ENCODE measurements around the gene TPM2.
"Not testable (repeated sequence)": the region's sequence is repeated elsewhere in the genome, so short reads cannot be mapped to it uniquely, and the experiment has no call there.

The TPM2 gene

DNA sequence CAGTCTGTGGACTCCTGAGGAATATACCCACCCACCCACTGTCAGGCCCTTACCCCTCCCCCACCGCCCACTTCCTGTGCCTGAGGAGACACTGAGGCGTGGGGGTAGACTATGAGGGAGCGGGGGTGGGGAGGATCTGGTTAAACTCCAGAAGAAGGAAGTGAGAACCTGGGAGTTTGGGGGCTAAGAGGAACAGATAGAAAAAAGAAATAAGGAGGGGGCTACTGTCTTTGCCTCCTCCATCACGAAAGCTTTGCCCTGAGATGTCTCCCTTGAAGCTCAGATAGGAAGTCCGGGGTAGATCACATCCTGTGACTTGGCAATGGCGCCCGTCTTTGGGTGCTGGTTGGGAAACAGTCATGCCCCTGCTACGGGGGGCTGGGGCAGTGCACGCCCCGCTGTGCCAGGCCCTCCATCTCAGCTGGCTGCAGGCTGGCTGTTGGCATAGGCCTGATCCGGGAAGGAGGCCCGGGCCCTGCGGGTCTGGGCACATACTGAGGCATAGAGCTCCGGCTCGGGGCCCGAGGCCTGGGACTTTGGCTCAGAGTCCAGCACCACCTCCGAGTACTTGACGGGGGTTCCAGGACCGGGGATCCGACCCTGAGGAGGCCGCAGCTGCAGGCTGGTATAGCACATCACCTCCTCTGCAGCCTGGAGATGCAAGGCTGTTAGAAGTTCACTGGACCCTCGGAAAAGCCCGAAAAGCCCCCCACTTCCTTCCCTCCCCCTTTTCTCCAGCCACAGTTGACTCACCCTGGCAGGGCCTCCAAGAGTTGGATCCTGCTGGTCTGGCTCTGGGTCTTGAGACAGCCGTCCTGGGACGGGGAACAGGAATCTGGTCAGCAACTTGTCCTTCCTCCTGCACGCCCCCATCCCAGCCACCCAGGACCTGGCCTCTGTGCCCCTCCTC lies 40.0 kb downstream of the TPM2 start:
- Mint-ChIP-seq H3K27me3 (no peaks in the 10 kb centered on the region), H3K4me1 (ENCODE audit: low read depth) (peaks cover 65% of the 10 kb centered on the region), H3K36me3 (ENCODE audit: low read depth) (peaks cover 1% of the 10 kb centered on the region), H3K4me3 (peak overlapping the region; percentile 86), H3K27ac (peak overlapping the region; percentile 92), H3K9me3 (no peaks in the 10 kb centered on the region)

DNA sequence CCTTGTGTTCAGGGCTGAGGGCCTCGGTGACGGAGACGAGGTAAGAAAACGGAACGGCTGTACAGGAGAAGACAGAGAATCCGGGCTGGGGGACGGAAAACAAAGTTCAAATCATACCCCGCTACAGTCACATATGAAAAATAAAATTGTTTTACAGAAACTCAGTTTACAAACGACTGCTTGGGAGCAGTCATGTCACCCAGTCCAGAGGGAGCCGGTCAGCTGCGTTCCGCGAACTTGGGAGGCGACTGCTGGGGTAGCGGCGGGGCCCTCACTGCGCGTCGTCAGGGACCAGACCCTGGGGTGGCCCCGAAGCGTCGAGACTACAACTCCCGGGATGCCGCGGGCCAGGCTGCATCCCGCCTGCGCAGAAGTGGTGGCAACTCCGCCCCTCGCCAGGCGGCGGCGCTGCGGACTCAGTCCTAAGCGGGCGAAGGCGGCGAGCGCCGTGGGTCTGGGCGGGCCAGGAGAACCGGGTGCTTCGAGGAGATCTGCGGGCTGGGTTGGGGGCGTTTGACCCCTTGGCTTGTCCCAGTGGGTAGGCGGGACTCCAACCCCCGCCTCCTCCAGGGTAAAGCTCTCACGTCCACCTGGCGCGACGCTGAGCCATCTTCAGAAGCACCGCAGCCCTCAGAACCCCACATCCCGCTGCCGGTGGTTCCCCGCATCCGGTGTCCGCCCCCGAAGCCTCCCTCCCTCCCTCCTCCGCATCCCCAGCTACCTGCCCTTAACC lies 43.0 kb downstream of the TPM2 start:
- Mint-ChIP-seq H3K4me1 (ENCODE audit: low read depth) (peaks cover 68% of the 10 kb centered on the region), H3K27me3 (no peaks in the 10 kb centered on the region), H3K9me3 (no peaks in the 10 kb centered on the region), H3K36me3 (ENCODE audit: low read depth) (peaks cover 6% of the 10 kb centered on the region), H3K4me3 (peak overlapping the region; percentile 88), H3K27ac (peak overlapping the region; percentile 98)

DNA sequence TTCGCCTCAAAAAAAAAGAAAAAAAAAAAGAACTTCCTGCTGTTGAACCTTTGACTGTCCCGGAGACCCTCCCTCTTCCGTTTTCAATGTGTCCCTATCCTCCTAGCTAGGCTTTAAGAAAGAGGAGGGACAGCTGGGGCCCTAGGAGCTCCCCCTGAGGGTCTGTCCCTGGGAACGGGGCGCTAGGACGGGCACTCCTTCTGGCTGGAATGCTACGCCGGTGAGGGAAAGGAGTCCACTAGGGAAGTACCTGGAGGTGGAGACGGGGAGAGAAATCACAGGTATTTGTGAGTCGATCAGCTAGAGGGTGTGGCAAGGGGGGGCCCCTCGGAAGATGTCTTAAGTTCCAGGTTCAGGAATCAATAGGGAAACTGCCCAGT lies 43.6 kb downstream of the TPM2 start:
- no peaks in the 10 kb centered on the region for H3K9me3 Mint-ChIP-seq
- H3K36me3 Mint-ChIP-seq (ENCODE audit: low read depth) = peaks cover 12% of the 10 kb centered on the region
- H3K27me3 Mint-ChIP-seq = no peaks in the 10 kb centered on the region

DNA sequence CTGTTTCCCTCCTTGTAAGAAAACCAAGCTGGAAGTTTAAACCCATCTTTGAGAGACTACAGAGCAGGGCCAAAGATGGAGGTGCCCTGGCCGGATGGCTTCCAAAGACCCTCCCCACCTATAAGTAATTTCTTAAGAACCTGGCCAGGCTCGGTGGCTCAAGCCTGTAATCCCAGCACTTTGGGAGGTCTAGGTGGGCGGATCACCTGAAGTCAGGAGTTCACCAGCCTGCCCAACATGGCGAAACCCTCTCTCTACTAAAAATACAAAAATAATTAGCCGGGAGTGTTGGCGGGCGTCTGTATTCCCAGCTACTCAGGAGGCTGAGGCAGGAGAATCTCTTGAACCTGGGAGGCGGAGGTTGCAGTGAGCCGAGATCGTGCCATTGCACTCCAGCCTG lies 44.0 kb downstream of the TPM2 start:
- not testable (repeated sequence) for H3K9me3 Mint-ChIP-seq, H3K27me3 Mint-ChIP-seq
- Mint-ChIP-seq H3K27ac (peak overlapping the region; percentile 98), H3K4me3 (peak overlapping the region; percentile 88), H3K36me3 (ENCODE audit: low read depth) (peaks cover 16% of the 10 kb centered on the region), H3K4me1 (ENCODE audit: low read depth) (peaks cover 68% of the 10 kb centered on the region)

More for the DNA sequence above, 43.6 kb downstream of the TPM2 start:
- peak overlapping the region; percentile 98 for H3K27ac Mint-ChIP-seq
- peak overlapping the region; percentile 88 for H3K4me3 Mint-ChIP-seq
- peaks cover 68% of the 10 kb centered on the region for H3K4me1 Mint-ChIP-seq (ENCODE audit: low read depth)

DNA sequence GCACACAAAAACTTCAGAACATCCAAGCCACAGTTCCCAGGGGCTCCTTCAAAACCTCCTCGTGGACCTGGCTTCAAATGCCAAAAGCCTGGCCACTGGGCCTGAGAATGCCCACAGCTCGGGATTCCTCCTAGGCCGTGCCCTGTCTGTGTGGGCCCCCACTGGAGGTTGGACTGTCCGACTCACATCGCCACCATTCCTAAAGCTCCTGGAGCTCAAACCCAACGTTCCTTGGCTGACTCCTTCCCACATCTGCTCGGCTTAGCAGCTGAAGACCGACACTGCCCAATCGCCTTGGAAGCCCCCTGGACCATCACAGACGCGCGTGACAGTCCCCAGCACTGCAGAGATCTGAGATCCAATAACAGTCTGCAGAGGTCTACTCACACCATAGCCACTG lies 46.7 kb downstream of the TPM2 start:
- Mint-ChIP-seq H3K27me3 (no peaks in the 10 kb centered on the region), H3K9me3 (peaks cover 5% of the 10 kb centered on the region), H3K4me3 (no peak overlapping the region), H3K4me1 (ENCODE audit: low read depth) (peaks cover 70% of the 10 kb centered on the region), H3K36me3 (ENCODE audit: low read depth) (peaks cover 24% of the 10 kb centered on the region), H3K27ac (no peak overlapping the region)

DNA sequence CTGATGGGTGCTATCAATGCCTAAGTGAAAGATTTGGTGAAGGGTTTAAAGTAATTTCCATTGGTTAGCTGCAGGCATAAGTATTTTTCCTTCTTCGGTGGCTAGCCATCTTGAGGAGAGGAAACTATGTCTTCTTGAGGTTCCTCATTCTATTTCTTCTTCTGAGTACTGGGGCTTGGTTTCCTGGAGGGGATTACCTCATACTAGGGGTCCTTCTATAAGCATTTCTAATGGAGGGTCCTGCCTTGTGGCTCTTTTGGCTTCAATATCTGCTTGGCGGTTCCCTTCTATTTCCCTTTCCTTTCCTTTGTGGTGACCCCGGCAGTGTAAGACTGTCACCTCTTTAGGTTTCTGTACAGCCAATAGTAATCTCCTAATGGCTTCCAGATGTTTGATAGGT lies 48.2 kb downstream of the TPM2 start:
- H3K9me3 Mint-ChIP-seq, H3K4me3 Mint-ChIP-seq, H3K27ac Mint-ChIP-seq, H3K27me3 Mint-ChIP-seq: not testable (repeated sequence)
- Mint-ChIP-seq H3K4me1 (ENCODE audit: low read depth) (peaks cover 73% of the 10 kb centered on the region), H3K36me3 (ENCODE audit: low read depth) (peaks cover 24% of the 10 kb centered on the region)

DNA sequence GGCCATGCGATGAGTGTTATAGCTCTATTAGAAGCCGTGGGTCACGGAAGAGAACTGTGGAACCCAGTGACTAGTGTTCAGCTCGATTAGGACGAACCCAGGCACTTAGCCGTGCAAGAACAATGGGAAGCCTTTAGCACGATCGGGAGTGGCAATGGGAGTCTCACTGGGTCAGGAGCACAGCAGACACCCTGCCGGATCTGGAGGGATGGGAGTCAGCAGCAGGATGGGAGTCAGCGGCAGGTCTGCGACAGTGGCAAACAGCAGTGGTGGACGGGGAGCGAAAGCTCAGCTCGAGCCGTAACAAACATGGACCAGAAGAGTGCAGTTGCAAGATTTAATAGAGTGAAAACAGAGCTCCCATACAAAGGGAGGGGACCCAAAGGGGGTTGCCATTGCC lies 49.3 kb downstream of the TPM2 start:
- H3K4me3 Mint-ChIP-seq, H3K27me3 Mint-ChIP-seq, H3K9me3 Mint-ChIP-seq: not testable (repeated sequence)
- Mint-ChIP-seq H3K36me3 (ENCODE audit: low read depth) (peaks cover 24% of the 10 kb centered on the region), H3K27ac (peak overlapping the region; percentile 95), H3K4me1 (ENCODE audit: low read depth) (peaks cover 73% of the 10 kb centered on the region)

DNA sequence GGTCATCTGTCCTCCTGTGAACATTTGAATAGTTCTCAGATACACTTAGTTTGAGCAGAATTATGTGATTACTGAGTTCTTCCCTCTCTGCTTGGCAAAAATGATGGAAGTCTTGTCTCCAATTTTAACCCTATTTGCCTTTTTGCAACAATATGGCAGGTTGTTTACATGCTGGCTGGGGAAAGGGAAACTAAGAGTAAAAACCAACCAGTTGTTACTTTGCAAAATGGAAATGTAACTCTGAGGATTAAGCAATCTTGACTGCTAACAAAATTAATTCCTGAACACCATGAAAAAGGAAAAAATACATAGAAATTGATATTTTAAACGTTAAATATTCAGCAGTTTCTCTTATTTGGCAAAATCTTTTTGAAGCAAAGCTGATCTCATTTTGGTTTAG lies 50.1 kb downstream of the TPM2 start:
- peaks cover 73% of the 10 kb centered on the region for H3K4me1 Mint-ChIP-seq (ENCODE audit: low read depth)
- peak overlapping the region; percentile 71 for H3K4me3 Mint-ChIP-seq
- peaks cover 5% of the 10 kb centered on the region for H3K9me3 Mint-ChIP-seq
- H3K36me3 Mint-ChIP-seq (ENCODE audit: low read depth) = peaks cover 22% of the 10 kb centered on the region
- H3K27ac Mint-ChIP-seq = peak overlapping the region; percentile 95
- H3K27me3 Mint-ChIP-seq = no peaks in the 10 kb centered on the region

DNA sequence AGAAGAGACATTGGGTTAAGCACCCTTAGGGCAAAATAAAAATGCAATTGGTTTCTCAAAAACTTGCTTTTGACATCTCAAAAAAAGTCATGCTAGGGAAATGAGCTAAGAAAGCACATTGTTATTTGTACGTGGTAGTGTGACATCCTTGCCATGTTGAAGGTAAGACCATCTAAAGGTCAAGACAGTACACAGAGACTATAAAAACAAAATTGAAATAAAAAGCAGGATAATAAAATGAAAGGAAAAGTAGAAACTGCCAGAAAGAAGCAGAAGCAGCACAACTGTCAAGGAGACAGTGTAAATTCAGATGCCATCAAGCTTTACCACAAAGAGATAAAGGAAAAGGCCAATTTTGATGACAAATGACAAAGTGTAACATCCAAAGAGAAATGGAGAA lies 50.5 kb downstream of the TPM2 start:
- not testable (repeated sequence) for H3K9me3 Mint-ChIP-seq, H3K27me3 Mint-ChIP-seq
- H3K27ac Mint-ChIP-seq = peak overlapping the region; percentile 95
- peak overlapping the region; percentile 71 for H3K4me3 Mint-ChIP-seq
- peaks cover 72% of the 10 kb centered on the region for H3K4me1 Mint-ChIP-seq (ENCODE audit: low read depth)
- H3K36me3 Mint-ChIP-seq (ENCODE audit: low read depth) = peaks cover 18% of the 10 kb centered on the region

DNA sequence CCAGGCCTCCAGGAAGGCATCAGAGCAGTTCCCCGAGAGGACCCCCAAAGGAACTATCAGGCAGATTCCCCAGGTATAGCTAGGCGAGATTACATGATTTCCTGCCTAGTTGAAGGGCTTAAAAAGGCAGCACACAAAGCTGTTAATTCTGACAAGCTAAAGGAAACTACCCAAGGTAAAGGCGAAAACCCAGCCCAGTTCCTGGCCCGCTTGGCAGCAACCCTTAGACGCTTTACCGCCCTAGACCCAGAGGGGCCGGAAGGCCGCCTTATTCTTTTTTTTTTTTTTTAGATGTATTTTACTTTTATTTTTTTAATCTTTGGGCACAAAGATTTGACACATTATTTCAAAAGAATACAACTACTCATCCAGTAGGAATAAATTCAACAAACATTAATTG lies 51.0 kb downstream of the TPM2 start:
- Mint-ChIP-seq H3K27ac (peak overlapping the region; percentile 95), H3K4me1 (ENCODE audit: low read depth) (peaks cover 70% of the 10 kb centered on the region), H3K4me3 (peak overlapping the region; percentile 71), H3K36me3 (ENCODE audit: low read depth) (peaks cover 18% of the 10 kb centered on the region)
- not testable (repeated sequence) for H3K27me3 Mint-ChIP-seq, H3K9me3 Mint-ChIP-seq

DNA sequence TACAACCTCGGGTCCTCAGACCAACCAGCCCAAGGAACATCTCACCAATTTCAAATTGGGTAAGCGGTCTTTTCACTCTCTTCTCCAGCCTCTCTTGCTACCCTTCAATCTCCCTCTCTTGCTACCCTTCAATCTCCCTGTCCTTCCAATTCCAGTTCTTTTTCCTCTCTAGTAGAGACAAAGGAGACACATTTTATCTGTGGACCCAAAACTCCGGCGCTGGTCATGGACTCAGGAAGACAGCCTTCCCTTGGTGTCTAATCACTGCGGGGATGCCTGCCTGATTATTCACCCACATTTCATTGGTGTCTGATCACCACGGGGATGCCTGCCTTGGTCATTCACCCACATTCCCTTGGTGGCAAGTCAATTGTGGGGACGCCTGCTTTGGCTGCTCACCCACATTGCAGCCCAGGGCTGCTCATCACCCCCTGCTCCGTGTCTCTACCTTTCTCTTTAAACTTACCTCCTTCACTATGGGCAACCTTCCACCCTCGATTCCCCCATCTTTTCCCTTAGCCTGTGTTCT lies 52.2 kb downstream of the TPM2 start:
- not testable (repeated sequence) for H3K9me3 Mint-ChIP-seq, H3K4me3 Mint-ChIP-seq, H3K27me3 Mint-ChIP-seq
- peak overlapping the region; percentile 91 for H3K27ac Mint-ChIP-seq
- H3K4me1 Mint-ChIP-seq (ENCODE audit: low read depth) = peaks cover 70% of the 10 kb centered on the region
- peaks cover 18% of the 10 kb centered on the region for H3K36me3 Mint-ChIP-seq (ENCODE audit: low read depth)

DNA sequence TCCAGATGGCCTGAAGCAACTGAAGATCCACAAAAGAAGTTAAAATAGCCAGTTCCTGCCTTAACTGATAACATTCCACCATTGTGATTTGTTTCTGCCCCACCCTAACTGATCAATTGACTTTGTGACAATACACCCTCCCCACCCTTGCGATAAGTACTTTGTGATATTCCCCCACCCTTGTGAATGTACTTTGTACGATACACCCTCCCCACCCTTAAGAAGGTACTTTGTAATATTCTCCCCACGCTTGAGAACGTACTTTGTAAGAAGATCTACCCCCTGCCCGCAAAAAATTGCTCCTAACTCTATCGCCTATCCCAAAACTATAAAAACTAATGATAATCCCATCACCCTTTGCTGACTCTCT lies 52.9 kb downstream of the TPM2 start:
- H3K4me3 Mint-ChIP-seq, H3K27me3 Mint-ChIP-seq, H3K9me3 Mint-ChIP-seq: not testable (repeated sequence)
- Mint-ChIP-seq H3K36me3 (ENCODE audit: low read depth) (peaks cover 18% of the 10 kb centered on the region), H3K4me1 (ENCODE audit: low read depth) (peaks cover 70% of the 10 kb centered on the region), H3K27ac (peak overlapping the region; percentile 91)

DNA sequence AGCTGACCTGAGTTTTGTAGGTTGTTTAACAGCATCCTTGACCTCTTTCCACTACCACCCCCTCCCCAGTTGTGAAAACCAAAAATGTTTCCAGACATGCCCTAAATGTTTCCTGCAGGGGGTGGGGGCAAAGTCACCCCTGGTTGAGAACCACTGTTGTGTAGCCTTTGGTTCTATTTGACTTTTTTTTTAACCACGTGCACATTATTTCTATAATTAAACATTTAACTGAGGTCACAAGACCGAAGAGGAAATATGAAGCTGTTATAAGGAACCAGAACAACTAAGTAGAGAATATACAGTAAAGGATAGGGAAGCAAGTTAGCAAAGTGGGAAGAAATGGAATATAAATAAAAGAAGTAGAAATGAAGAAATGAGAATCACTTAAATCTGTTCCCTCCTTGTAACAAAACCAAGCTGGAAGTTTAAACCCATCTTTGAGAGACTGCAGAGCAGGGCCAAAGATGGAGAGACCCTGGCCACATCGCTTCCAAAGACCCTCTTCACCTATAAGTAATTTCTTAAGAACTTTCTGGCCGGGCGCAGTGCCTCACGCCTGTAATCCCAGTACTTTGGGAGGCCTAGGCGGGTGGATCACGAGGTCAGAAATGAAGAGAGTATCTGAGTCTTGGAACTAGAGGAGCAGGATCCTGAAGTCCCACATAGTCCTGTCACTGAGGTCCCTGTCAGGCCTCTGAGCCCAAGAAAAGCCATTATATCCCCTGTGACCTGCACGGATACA lies 53.4 kb downstream of the TPM2 start:
- Mint-ChIP-seq H3K36me3 (ENCODE audit: low read depth) (peaks cover 14% of the 10 kb centered on the region), H3K4me3 (peak overlapping the region; percentile 58), H3K4me1 (ENCODE audit: low read depth) (peaks cover 65% of the 10 kb centered on the region), H3K27ac (peak overlapping the region; percentile 91), H3K27me3 (no peaks in the 10 kb centered on the region), H3K9me3 (peaks cover 5% of the 10 kb centered on the region)

DNA sequence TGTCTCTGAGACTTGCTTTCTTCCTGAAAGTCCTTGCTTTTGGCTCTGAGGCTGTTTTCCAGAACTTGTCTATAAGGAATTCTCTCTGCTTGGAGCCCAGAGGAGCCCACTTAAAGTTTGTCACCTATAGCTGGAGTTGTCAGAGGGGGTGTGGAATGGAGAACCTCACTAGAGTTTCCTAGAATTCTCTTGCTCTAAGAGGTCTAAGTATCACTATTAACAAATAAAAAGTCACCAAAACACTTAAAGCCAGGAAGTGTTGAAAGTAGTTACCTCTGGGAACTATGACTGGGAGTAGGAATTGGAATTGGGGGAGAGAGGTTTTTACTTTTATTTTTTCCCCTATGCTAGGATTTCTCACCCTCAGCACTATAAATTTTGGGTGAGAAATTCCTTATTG lies 54.0 kb downstream of the TPM2 start:
- peak overlapping the region; percentile 91 for H3K27ac Mint-ChIP-seq
- peaks cover 5% of the 10 kb centered on the region for H3K9me3 Mint-ChIP-seq
- peaks cover 8% of the 10 kb centered on the region for H3K36me3 Mint-ChIP-seq (ENCODE audit: low read depth)
- peak overlapping the region; percentile 58 for H3K4me3 Mint-ChIP-seq
- H3K27me3 Mint-ChIP-seq = no peaks in the 10 kb centered on the region
- H3K4me1 Mint-ChIP-seq (ENCODE audit: low read depth) = peaks cover 60% of the 10 kb centered on the region

Measured in stimulated activated naive CD8-positive, alpha-beta T cell treated with anti-CD3 and anti-CD28 coated beads, Interleukin-15, Interleukin-2, amounts not matched to agents 100 ng/mL and 50 ng/mL, for 24 hours (primary cell).